ENCODE measurements around the gene PKD1. TPM values are rescaled to one million over a fixed set of nuclear protein-coding genes. Genes with fewer than 3 reads are reported as not detected.

PKD1 gene
- total and polyA plus RNA-seq, 2 of the 13 experiments (the other 11 are each of a cell fraction or from before 2014, with no cell fraction given) = 22.1 to 23.0 TPM

- TF ChIP-seq, protein P1, sequence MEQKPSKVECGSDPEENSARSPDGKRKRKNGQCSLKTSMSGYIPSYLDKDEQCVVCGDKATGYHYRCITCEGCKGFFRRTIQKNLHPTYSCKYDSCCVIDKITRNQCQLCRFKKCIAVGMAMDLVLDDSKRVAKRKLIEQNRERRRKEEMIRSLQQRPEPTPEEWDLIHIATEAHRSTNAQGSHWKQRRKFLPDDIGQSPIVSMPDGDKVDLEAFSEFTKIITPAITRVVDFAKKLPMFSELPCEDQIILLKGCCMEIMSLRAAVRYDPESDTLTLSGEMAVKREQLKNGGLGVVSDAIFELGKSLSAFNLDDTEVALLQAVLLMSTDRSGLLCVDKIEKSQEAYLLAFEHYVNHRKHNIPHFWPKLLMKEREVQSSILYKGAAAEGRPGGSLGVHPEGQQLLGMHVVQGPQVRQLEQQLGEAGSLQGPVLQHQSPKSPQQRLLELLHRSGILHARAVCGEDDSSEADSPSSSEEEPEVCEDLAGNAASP (CRISPR knock-in tag; IDR thresholded peaks at IDR 0.05; ENCODE audit: borderline replicate concordance) = peak; percentile 37; the same call in 1 of the 2 replicates
- TF ChIP-seq DMAP1 (CRISPR knock-in tag; IDR thresholded peaks at IDR 0.05) (peak; percentile 70; the same call in 1 of the 2 replicates), KDM5A (IDR thresholded peaks at IDR 0.05; ENCODE audit: borderline replicate concordance, low read length) (no peak), NFYB (CRISPR knock-in tag; IDR thresholded peaks at IDR 0.05) (0 out of 2 replicates have a peak, but pooled peaks have one; percentile 17), SNAI1 (CRISPR knock-in tag; IDR thresholded peaks at IDR 0.05; ENCODE audit: borderline replicate concordance) (0 out of 2 replicates have a peak, but pooled peaks have one; percentile 27), ASH2L (IDR thresholded peaks at IDR 0.05; ENCODE audit: insufficient read length, low read depth, low read length) (peak; percentile 24), JARID2 (CRISPR knock-in tag; IDR thresholded peaks at IDR 0.05; ENCODE audit: insufficient replicate concordance) (peak; percentile 31), IKZF4 (CRISPR knock-in tag; IDR thresholded peaks at IDR 0.05; ENCODE audit: borderline replicate concordance, low read depth, not compliant biosample characterization) (peak; percentile 36), ISL2 (CRISPR knock-in tag; IDR thresholded peaks at IDR 0.05) (0 out of 2 replicates have a peak, but pooled peaks have one; percentile 20), ZNF879 (CRISPR knock-in tag; IDR thresholded peaks at IDR 0.05) (0 out of 2 replicates have a peak, but pooled peaks have one; percentile 61), RXRA (CRISPR knock-in tag; IDR thresholded peaks at IDR 0.05) (peak; percentile 95), CBX5 (CRISPR knock-in tag; IDR thresholded peaks at IDR 0.05; ENCODE audit: borderline replicate concordance) (no peak; the same call in 1 of the 2 replicates), TEAD3 (CRISPR knock-in tag; optimal IDR thresholded peaks at IDR 0.05; ENCODE audit: borderline replicate concordance) (peak; percentile 79), HOXA3 (CRISPR knock-in tag; IDR thresholded peaks at IDR 0.05) (peak; percentile 74), THAP7 (CRISPR knock-in tag; IDR thresholded peaks at IDR 0.05) (no peak), AKAP8 (CRISPR knock-in tag; IDR thresholded peaks at IDR 0.05) (peak; percentile 69; the same call in 1 of the 2 replicates), ZFP62 (CRISPR knock-in tag; IDR thresholded peaks at IDR 0.05) (no peak), SAP130 (CRISPR knock-in tag; IDR thresholded peaks at IDR 0.05; ENCODE audit: low read depth) (no peak; the same call in 1 of the 2 replicates), ZNF710 (CRISPR knock-in tag; IDR thresholded peaks at IDR 0.05; ENCODE audit: borderline replicate concordance) (0 out of 2 replicates have a peak, but pooled peaks have one; percentile 23), HIVEP1 (CRISPR knock-in tag; IDR thresholded peaks at IDR 0.05) (peak; percentile 50; the same call in 1 of the 2 replicates), JUNB (CRISPR knock-in tag; IDR thresholded peaks at IDR 0.05; ENCODE audit: borderline replicate concordance) (no peak)
- TF ChIP-seq, protein P2, sequence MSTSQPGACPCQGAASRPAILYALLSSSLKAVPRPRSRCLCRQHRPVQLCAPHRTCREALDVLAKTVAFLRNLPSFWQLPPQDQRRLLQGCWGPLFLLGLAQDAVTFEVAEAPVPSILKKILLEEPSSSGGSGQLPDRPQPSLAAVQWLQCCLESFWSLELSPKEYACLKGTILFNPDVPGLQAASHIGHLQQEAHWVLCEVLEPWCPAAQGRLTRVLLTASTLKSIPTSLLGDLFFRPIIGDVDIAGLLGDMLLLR (CRISPR knock-in tag; IDR thresholded peaks at IDR 0.05) = peak; percentile 59; the same call in 1 of the 2 replicates
Measured at GRCh38 chr16:2163211-2163881, 27.6 kb upstream of the PKD1 start (continued).
